Lower leg skin (tissue), 3 donors: Measurements from ENCODE around the gene RASEF.

ENCODE experiments used
- CTCF ChIP-seq, 3 donors: fragments of 450-650 bp; IDR thresholded peaks; one replicate each; pipeline ENCODE4 v1.5.1; 2016; ENCODE audit warnings: antibody characterized with exemption in 3 of 3, mild to moderate bottlenecking in 3 of 3, moderate library complexity in 2 of 3
- POLR2A ChIP-seq, 2 donors: fragments of 450-650 bp; IDR thresholded peaks; one replicate each; pipeline ENCODE4 v1.6.1; 2016 to 2017; ENCODE audit warnings: antibody characterized with exemption in 2 of 2, mild to moderate bottlenecking in 1 of 2, moderate library complexity in 1 of 2

- TF ChIP-seq POLR2A (IDR thresholded peaks at IDR 0.05) = no peak
- TF ChIP-seq CTCF (IDR thresholded peaks at IDR 0.05) = no peak
Observed at GRCh38 chr9:82970359-82970758, 92.6 kb downstream of the RASEF start.
